NCI-H2171 treated with DMSO at 0.1 percent for 48 hours (cell line): Measurements from ENCODE around the gene ARHGAP23.

ENCODE experiments used
- DNase-seq: peaks from one replicate; lab custom pipeline; 2025; lab: John Stamatoyannopoulos, UW

ARHGAP23 gene

GRCh38 chr17:38428112-38428642 is at the start of gene ARHGAP23:
TSS of gene ARHGAP23 (plus strand) at chr17:38428464. CDS start at chr17:38428486, 22 bp downstream.
- DNase-seq, result no peak

- no peak for DNase-seq
These were observed 48.8 kb upstream of the ARHGAP23 start for GRCh38 chr17:38379448-38379847.

GRCh38 chr17:38395090-38395489 is 33.2 kb upstream of the ARHGAP23 start:
- DNase-seq, result no peak

GRCh38 chr17:38397227-38397626 is 31.0 kb upstream of the ARHGAP23 start:
- DNase-seq, result no peak

- no peak for DNase-seq
These were observed 28.0 kb upstream of the ARHGAP23 start for GRCh38 chr17:38400286-38400685.

GRCh38 chr17:38401459-38401858 is 26.8 kb upstream of the ARHGAP23 start:
- DNase-seq, result no peak

GRCh38 chr17:38402897-38403296 is 25.4 kb upstream of the ARHGAP23 start:
- DNase-seq, result no peak

GRCh38 chr17:38403491-38403890 is 24.8 kb upstream of the ARHGAP23 start:
- DNase-seq, result peak; percentile 74

GRCh38 chr17:38404174-38404943 is 23.9 kb upstream of the ARHGAP23 start:
- DNase-seq, result no peak

- DNase-seq, result no peak
These were observed 22.6 kb upstream of the ARHGAP23 start for GRCh38 chr17:38405654-38406053.

GRCh38 chr17:38410201-38410600 is 18.1 kb upstream of the ARHGAP23 start:
- no peak for DNase-seq

GRCh38 chr17:38415250-38416194 is 12.7 kb upstream of the ARHGAP23 start:
- DNase-seq, result peak; percentile 99

GRCh38 chr17:38416840-38417209 is 11.4 kb upstream of the ARHGAP23 start:
- peak; percentile 29 for DNase-seq

- DNase-seq, result peak; percentile 29
These were observed 10.9 kb upstream of the ARHGAP23 start for GRCh38 chr17:38417210-38417951.

GRCh38 chr17:38418062-38418692 is 10.1 kb upstream of the ARHGAP23 start:
- DNase-seq, result no peak

- peak; percentile 32 for DNase-seq
These were observed 9.4 kb upstream of the ARHGAP23 start for GRCh38 chr17:38418693-38419507.

- peak; percentile 34 for DNase-seq
These were observed 8.7 kb upstream of the ARHGAP23 start for GRCh38 chr17:38419508-38419981.

- no peak for DNase-seq
These were observed 7.7 kb upstream of the ARHGAP23 start for GRCh38 chr17:38420518-38420917.

GRCh38 chr17:38421171-38421841 is 7.0 kb upstream of the ARHGAP23 start:
- no peak for DNase-seq
